Lung (tissue), 12 donors: ENCODE data around the gene MAGEF1. TPM values are rescaled to one million over a fixed set of nuclear protein-coding genes. Genes with fewer than 3 reads are reported as not detected.

Experiments
- ATAC-seq: fragments of 200-7000 bp; cut with Tn5 transposase; one replicate; pipeline ENCODE4 v1.9.1; 2020; ENCODE audit warnings: moderate number of reproducible peaks; ENCODE audit not compliant: insufficient read depth, low FRiP score
- DNase-seq, 3 donors: peaks; one replicate each; pipeline ENCODE4 v3.0.0-alpha.2; 2013 to 2017
- H3K27ac ChIP-seq, 2 donors: one replicate each; pipeline ENCODE4 v1.5.1; 2013; ENCODE audit warnings: mild to moderate bottlenecking in 2 of 2, moderate library complexity in 2 of 2, control low read depth in 1 of 2, inconsistent platforms in 1 of 2, low read depth in 1 of 2, low read length in 1 of 2
- H3K27me3 ChIP-seq, 3 donors: one replicate each; pipeline ENCODE4 v1.5.1; 2013; ENCODE audit warnings: low read length in 2 of 3; ENCODE audit not compliant: control insufficient read depth in 3 of 3, insufficient read depth in 3 of 3
- H3K36me3 ChIP-seq, 4 donors: one replicate each; pipeline ENCODE4 v1.5.1; 2013; ENCODE audit warnings: low read length in 4 of 4, mild to moderate bottlenecking in 1 of 4, moderate library complexity in 1 of 4; ENCODE audit not compliant: control insufficient read depth in 4 of 4, insufficient read depth in 4 of 4
- H3K4me1 ChIP-seq, 5 donors: one replicate each; pipeline ENCODE4 v1.5.1; 2013; ENCODE audit warnings: low read length in 5 of 5, mild to moderate bottlenecking in 2 of 5, moderate library complexity in 1 of 5; ENCODE audit not compliant: control insufficient read depth in 5 of 5, insufficient read depth in 5 of 5
- H3K4me3 ChIP-seq: one replicate; pipeline ENCODE4 v1.5.1; 2013; ENCODE audit warnings: mild to moderate bottlenecking, control low read depth, moderate library complexity
- H3K9ac ChIP-seq, 2 donors: one replicate each; pipeline ENCODE4 v1.5.1; 2013; ENCODE audit warnings: low read length in 2 of 2, control low read depth in 1 of 2; ENCODE audit not compliant: insufficient read depth in 1 of 2
- H3K9me3 ChIP-seq, 4 donors: one replicate each; pipeline ENCODE4 v1.5.1; 2013; ENCODE audit warnings: low read length in 3 of 4, mild to moderate bottlenecking in 1 of 4, moderate library complexity in 1 of 4; ENCODE audit not compliant: control insufficient read depth in 4 of 4, insufficient read depth in 3 of 4
- WGBS, 2 donors: extraction: QIAGEN DNeasy Blood & Tissue Kit; methylation state at CpG; one replicate each; pipeline ENCODE4 v1.1.7; 2013; 5-methylcytosine and 5-hydroxymethylcytosine counted together
- polyA plus RNA-seq, 2 donors: library from polyadenylated mRNA; stranded (reverse); fragments of 200-250 nt; gene quantifications; one replicate each; pipeline ENCODE4 v1.2.1, GENCODE V29; 2013
- total RNA-seq, 2 donors: library from RNA; depleted of rRNA in 1 of 2; stranded (reverse); fragments of >200 nt in 1 of 2; gene quantifications; one replicate each; pipeline ENCODE4 v1.2.1, GENCODE V29; 2014 to 2021
- TF ChIP-seq, protein P1 (sequence below): IDR thresholded peaks from 2 replicates; pipeline ENCODE4 v1.5.1; 2012; ENCODE audit warnings: mild to moderate bottlenecking; ENCODE audit errors: control extremely low read depth, extremely low read depth
- donor health status: control.
- donor health status: control.
- donor health status: Bipolar disorder and iron deficiency.
- donor health status: healthy.
- donor health status: DM: yes; HTN: yes; CAD: no.

The MAGEF1 gene
- total and polyA plus RNA-seq, 4 donors, result 30.1 to 36.1 (median 33.1) TPM

DNA sequence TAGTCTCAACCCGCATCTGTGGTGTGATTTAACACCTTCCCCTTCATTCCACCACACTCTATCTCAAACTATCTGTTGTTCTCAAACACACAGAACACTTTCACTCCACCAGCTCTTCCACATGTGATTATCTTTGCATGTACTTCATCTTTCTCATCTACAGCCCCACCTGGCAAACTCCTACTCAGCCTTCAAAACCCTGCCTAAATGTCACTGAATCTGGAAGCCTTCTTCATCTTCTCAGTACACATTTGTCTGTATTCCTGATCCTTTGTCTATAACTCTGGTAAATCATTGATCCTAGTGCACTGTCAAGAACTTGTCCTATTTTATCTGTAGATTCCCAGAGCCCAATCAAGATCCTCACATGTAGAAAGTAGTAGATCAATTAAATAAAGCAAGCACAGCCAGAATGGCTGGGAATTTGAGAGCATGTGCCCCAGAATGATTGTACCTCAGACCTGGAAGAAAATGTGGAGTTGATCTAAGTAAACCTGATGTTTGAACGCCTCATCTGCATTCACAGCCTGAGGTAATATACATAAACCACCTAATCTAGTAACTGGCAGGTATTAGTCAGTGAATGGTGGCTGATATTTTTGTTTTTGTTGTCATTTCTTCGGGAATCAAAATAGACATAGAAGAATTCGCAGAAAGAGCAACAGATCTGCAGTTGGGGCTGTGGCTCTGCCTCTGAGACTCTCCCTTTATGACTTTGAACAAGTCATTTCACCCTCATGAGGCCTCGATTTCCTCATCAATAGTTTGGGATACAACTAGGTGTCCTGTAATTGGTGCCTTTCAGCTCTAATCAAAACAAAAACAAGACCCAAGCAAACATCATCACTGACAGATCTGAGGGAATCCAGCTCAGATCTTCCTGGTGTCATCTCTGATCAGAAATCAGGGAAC lies 28.0 kb upstream of the MAGEF1 start:
- TF ChIP-seq, protein P1, sequence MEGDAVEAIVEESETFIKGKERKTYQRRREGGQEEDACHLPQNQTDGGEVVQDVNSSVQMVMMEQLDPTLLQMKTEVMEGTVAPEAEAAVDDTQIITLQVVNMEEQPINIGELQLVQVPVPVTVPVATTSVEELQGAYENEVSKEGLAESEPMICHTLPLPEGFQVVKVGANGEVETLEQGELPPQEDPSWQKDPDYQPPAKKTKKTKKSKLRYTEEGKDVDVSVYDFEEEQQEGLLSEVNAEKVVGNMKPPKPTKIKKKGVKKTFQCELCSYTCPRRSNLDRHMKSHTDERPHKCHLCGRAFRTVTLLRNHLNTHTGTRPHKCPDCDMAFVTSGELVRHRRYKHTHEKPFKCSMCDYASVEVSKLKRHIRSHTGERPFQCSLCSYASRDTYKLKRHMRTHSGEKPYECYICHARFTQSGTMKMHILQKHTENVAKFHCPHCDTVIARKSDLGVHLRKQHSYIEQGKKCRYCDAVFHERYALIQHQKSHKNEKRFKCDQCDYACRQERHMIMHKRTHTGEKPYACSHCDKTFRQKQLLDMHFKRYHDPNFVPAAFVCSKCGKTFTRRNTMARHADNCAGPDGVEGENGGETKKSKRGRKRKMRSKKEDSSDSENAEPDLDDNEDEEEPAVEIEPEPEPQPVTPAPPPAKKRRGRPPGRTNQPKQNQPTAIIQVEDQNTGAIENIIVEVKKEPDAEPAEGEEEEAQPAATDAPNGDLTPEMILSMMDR, result no peak
- H3K4me3 ChIP-seq, result no peak overlapping the region
- H3K9me3 ChIP-seq, result no peaks in the 10 kb centered on the region
- H3K9ac ChIP-seq, result no peak overlapping the region
- H3K4me1 ChIP-seq, result peaks cover 0 to 20% (median 8%) of the 10 kb centered on the region in 5 donors
- WGBS, 2 donors, result 90 to 91% methylated on average over 5 of the region's 5 CpGs
- H3K27ac ChIP-seq, result no peak overlapping the region
- DNase-seq (no peak), ATAC-seq (no peak)
- H3K27me3 ChIP-seq, result no peaks in the 10 kb centered on the region
- no peaks in the 10 kb centered on the region for H3K36me3 ChIP-seq

DNA sequence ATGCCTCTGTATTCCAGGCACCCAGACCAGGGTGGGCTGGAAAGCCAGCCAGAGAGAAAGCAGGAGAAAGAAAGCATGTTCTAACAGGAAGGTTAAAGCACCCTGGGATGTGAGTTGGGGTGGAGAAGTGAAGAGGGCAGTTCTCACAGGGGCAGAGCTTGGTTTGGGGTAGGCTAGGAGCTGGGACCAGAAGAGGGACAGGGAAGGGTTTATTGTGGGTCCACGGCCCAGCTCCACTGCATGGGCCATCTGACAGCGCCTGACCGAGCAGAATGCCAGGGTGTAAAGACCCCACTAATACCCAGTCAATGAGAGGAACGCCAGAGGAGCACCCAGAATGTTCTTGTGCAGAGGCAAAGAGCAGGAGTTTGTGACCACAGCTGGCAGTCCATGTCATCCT lies 27.1 kb upstream of the MAGEF1 start:
- 89 to 95% methylated on average over 4 of the region's 4 CpGs for WGBS, 2 donors
- peaks cover 0 to 20% (median 8%) of the 10 kb centered on the region in 5 donors for H3K4me1 ChIP-seq
- no peaks in the 10 kb centered on the region for H3K36me3 ChIP-seq
- TF ChIP-seq, protein P1, result no peak
- no peaks in the 10 kb centered on the region for H3K9me3 ChIP-seq
- no peaks in the 10 kb centered on the region for H3K27me3 ChIP-seq
- no peak overlapping the region for H3K27ac ChIP-seq
- H3K4me3 ChIP-seq, result no peak overlapping the region
- no peak for ATAC-seq
- no peak overlapping the region for H3K9ac ChIP-seq
- no peak for DNase-seq

- no peak overlapping the region for H3K4me3 ChIP-seq
- H3K9me3 ChIP-seq, result no peaks in the 10 kb centered on the region
- no peak overlapping the region for H3K9ac ChIP-seq
- no peaks in the 10 kb centered on the region for H3K36me3 ChIP-seq
- DNase-seq (no peak), ATAC-seq (no peak)
- no peak overlapping the region for H3K27ac ChIP-seq
- peaks cover 0 to 20% (median 8%) of the 10 kb centered on the region in 5 donors for H3K4me1 ChIP-seq
- no peaks in the 10 kb centered on the region for H3K27me3 ChIP-seq
- TF ChIP-seq, protein P1, result no peak
- WGBS, 2 donors, result 55 to 61% methylated on average over 8 of the region's 8 CpGs
Measured at GRCh38 chr3:184738506-184738890, 26.6 kb upstream of the MAGEF1 start.
